Cardiac fibroblast (primary cell): ENCODE data around the gene SUCO.

Experiments used
- DNase-seq, 2 donors: peaks; one replicate each; pipeline versions ENCODE4 v3.0.0 to v3.0.0-alpha.2; 2010; ENCODE audit warnings: low read depth in 2 of 2
- H3K4me3 ChIP-seq, 2 donors: replicated peaks in 1 of 2; 1 replicate in 1 of 2; 2 replicates in 1 of 2; pipeline ENCODE4 v1.5.1; 2011; ENCODE audit warnings: low read depth in 2 of 2, low read length in 2 of 2, mild to moderate bottlenecking in 2 of 2, moderate library complexity in 1 of 2
- CTCF ChIP-seq: IDR thresholded peaks from one replicate; pipeline ENCODE4 v1.5.1; 2011; ENCODE audit warnings: low read depth, mild to moderate bottlenecking, low read length, inconsistent platforms

SUCO gene

GRCh38 chr1:172498857-172499256 lies 34.1 kb upstream of the SUCO start:
- H3K4me3 ChIP-seq: no peak overlapping the region
- no peak for TF ChIP-seq CTCF

GRCh38 chr1:172499636-172500141 lies 33.3 kb upstream of the SUCO start:
- TF ChIP-seq CTCF: no peak
- DNase-seq: peak in 1 of 2 donors; percentile 2
- no peak overlapping the region for H3K4me3 ChIP-seq

More at GRCh38 chr1:172498857-172499256, 34.1 kb upstream of the SUCO start:
- DNase-seq: no peak

- no peak for TF ChIP-seq CTCF
- H3K4me3 ChIP-seq: no peak overlapping the region
- DNase-seq: no peak
Measured at GRCh38 chr1:172500207-172500606, 32.7 kb upstream of the SUCO start.

- no peak for DNase-seq
- TF ChIP-seq CTCF: no peak
- H3K4me3 ChIP-seq: no peak overlapping the region
Measured at GRCh38 chr1:172507741-172508140, 25.2 kb upstream of the SUCO start.

- no peak overlapping the region for H3K4me3 ChIP-seq
- TF ChIP-seq CTCF: no peak
- no peak for DNase-seq
Measured at GRCh38 chr1:172510479-172510878, 22.5 kb upstream of the SUCO start.

GRCh38 chr1:172512591-172512990 lies 20.4 kb upstream of the SUCO start:
- H3K4me3 ChIP-seq: no peak overlapping the region
- DNase-seq: no peak
- no peak for TF ChIP-seq CTCF

GRCh38 chr1:172513479-172513878 lies 19.5 kb upstream of the SUCO start:
- no peak for TF ChIP-seq CTCF
- no peak overlapping the region for H3K4me3 ChIP-seq
- DNase-seq: no peak
